H9 (cell line): ENCODE results near the gene GABBR2. TPM values are rescaled to one million over a fixed set of nuclear protein-coding genes. Genes with fewer than 3 reads are reported as not detected.

ENCODE experiments used
- DNase-seq: peaks from one replicate; pipeline ENCODE4 v3.0.0-alpha.2; 2017
- H2AFZ ChIP-seq: one replicate; pipeline ENCODE4 v1.6.1; 2013; ENCODE audit warnings: mild to moderate bottlenecking, low read length, control low read depth, moderate library complexity
- H2AK5ac ChIP-seq: 2 replicates; pipeline ENCODE4 v1.6.1; 2013; ENCODE audit warnings: low read length, control low read depth, mixed read lengths; ENCODE audit not compliant: insufficient read length
- H2BK120ac ChIP-seq: one replicate; pipeline ENCODE4 v1.6.1; 2013; ENCODE audit warnings: low read depth, mild to moderate bottlenecking, low read length, control low read depth, inconsistent platforms; ENCODE audit not compliant: poor library complexity, severe bottlenecking
- H2BK12ac ChIP-seq: 2 replicates; pipeline ENCODE4 v1.6.1; 2013; ENCODE audit warnings: low read length, control low read depth, mixed read lengths, low read depth; ENCODE audit not compliant: insufficient read length
- H2BK15ac ChIP-seq: 2 replicates; pipeline ENCODE4 v1.6.1; 2013; ENCODE audit warnings: low read depth, low read length, control low read depth
- H2BK20ac ChIP-seq: one replicate; pipeline ENCODE4 v1.6.1; 2013; ENCODE audit warnings: low read depth, mild to moderate bottlenecking, low read length, control low read depth, inconsistent platforms; ENCODE audit not compliant: poor library complexity, severe bottlenecking
- H2BK5ac ChIP-seq: 2 replicates; pipeline ENCODE4 v1.6.1; 2013; ENCODE audit warnings: low read length, control low read depth, mixed read lengths; ENCODE audit not compliant: insufficient read length
- H3K14ac ChIP-seq: 2 replicates; pipeline ENCODE4 v1.6.1; 2013; ENCODE audit warnings: low read length, control low read depth; ENCODE audit not compliant: insufficient read depth
- H3K18ac ChIP-seq: 2 replicates; pipeline ENCODE4 v1.6.1; 2013; ENCODE audit warnings: low read depth, mild to moderate bottlenecking, mixed read lengths, low read length, control low read depth; ENCODE audit not compliant: insufficient read length
- H3K23ac ChIP-seq: 2 replicates; pipeline ENCODE4 v1.6.1; 2013; ENCODE audit warnings: low read length, control low read depth, mixed read lengths, low read depth; ENCODE audit not compliant: insufficient read length
- H3K23me2 ChIP-seq: 2 replicates; pipeline ENCODE4 v1.6.1; 2013; ENCODE audit warnings: low read depth, mild to moderate bottlenecking, mixed read lengths, low read length, control low read depth; ENCODE audit not compliant: insufficient read length, poor library complexity, severe bottlenecking
- H3K27ac ChIP-seq: 2 replicates; pipeline ENCODE4 v1.5.1; 2013; ENCODE audit warnings: low read length, control low read depth, mixed read lengths, low read depth; ENCODE audit not compliant: insufficient read length
- H3K27me3 ChIP-seq: 2 replicates; pipeline ENCODE4 v1.6.1; 2013; ENCODE audit warnings: low read length, control low read depth, inconsistent platforms; ENCODE audit not compliant: insufficient read depth
- H3K4ac ChIP-seq: 2 replicates; pipeline ENCODE4 v1.6.1; 2013; ENCODE audit warnings: low read depth, mild to moderate bottlenecking, control low read depth, inconsistent platforms, low read length, moderate library complexity
- H3K4me1 ChIP-seq: 2 replicates; pipeline ENCODE4 v1.6.1; 2013; ENCODE audit warnings: low read length, control low read depth, inconsistent platforms; ENCODE audit not compliant: insufficient read depth
- H3K4me2 ChIP-seq: 2 replicates; pipeline ENCODE4 v1.6.1; 2013; ENCODE audit warnings: low read length, control low read depth, mixed read lengths; ENCODE audit not compliant: insufficient read length, insufficient read depth
- H3K56ac ChIP-seq: 2 replicates; pipeline ENCODE4 v1.6.1; 2013; ENCODE audit warnings: low read depth, mild to moderate bottlenecking, mixed read lengths, low read length, control low read depth; ENCODE audit not compliant: insufficient read length
- H3K79me1 ChIP-seq: 2 replicates; pipeline ENCODE4 v1.6.1; 2013; ENCODE audit warnings: low read depth, mild to moderate bottlenecking, moderate library complexity, low read length, control low read depth, inconsistent platforms; ENCODE audit not compliant: insufficient read depth, poor library complexity, severe bottlenecking
- H3K79me2 ChIP-seq: 2 replicates; pipeline ENCODE4 v1.6.1; 2013; ENCODE audit warnings: low read length, control low read depth, inconsistent platforms; ENCODE audit not compliant: insufficient read depth
- H3K9ac ChIP-seq: 2 replicates; pipeline ENCODE4 v1.6.1; 2013; ENCODE audit warnings: low read length, control low read depth, mixed read lengths; ENCODE audit not compliant: insufficient read length; ENCODE audit errors: extremely low read depth
- H3K9me3 ChIP-seq: one replicate; pipeline ENCODE4 v1.6.1; 2013; ENCODE audit warnings: low read depth, low read length, inconsistent platforms; ENCODE audit not compliant: control insufficient read depth
- H3T11ph ChIP-seq: one replicate; pipeline ENCODE4 v1.6.1; 2013; ENCODE audit warnings: mild to moderate bottlenecking, low read length, control low read depth, inconsistent platforms
- H4K20me1 ChIP-seq: one replicate; pipeline ENCODE4 v1.6.1; 2013; ENCODE audit not compliant: control insufficient read depth, insufficient read length, insufficient read depth
- H4K5ac ChIP-seq: 2 replicates; pipeline ENCODE4 v1.6.1; 2013; ENCODE audit warnings: low read depth, mild to moderate bottlenecking, mixed read lengths, low read length, control low read depth; ENCODE audit not compliant: insufficient read length
- H4K8ac ChIP-seq: replicated peaks from 2 replicates; pipeline ENCODE4 v1.6.1; 2013; ENCODE audit warnings: low read length, control low read depth, mixed read lengths, low read depth; ENCODE audit not compliant: insufficient read length
- H4K91ac ChIP-seq: 2 replicates; pipeline ENCODE4 v1.6.1; 2013; ENCODE audit warnings: low read depth, mild to moderate bottlenecking, moderate library complexity, mixed read lengths, low read length, control low read depth; ENCODE audit not compliant: insufficient read length
- H3K27ac Mint-ChIP-seq, 3 experiments: 2 replicates in 2 of 3; 3 replicates in 1 of 3; pipeline ENCODE4 v1.8.0; 2020 to 2021; ENCODE audit warnings: mixed read lengths in 3 of 3, mild to moderate bottlenecking in 1 of 3, moderate library complexity in 1 of 3
- H3K27me3 Mint-ChIP-seq: 2 replicates; pipeline ENCODE4 v1.8.0; 2021; ENCODE audit warnings: low read depth, mild to moderate bottlenecking, moderate library complexity, mixed read lengths
- H3K36me3 Mint-ChIP-seq, 3 experiments: 2 replicates in 2 of 3; 3 replicates in 1 of 3; pipeline ENCODE4 v1.8.0; 2020 to 2021; ENCODE audit warnings: low read depth in 3 of 3, mixed read lengths in 3 of 3; ENCODE audit not compliant: insufficient read depth in 1 of 3
- H3K4me1 Mint-ChIP-seq, 2 experiments: 2 replicates each; pipeline ENCODE4 v1.8.0; 2020; ENCODE audit warnings: mixed read lengths in 2 of 2
- H3K4me3 Mint-ChIP-seq, 2 experiments: 2 replicates in 1 of 2; 3 replicates in 1 of 2; pipeline ENCODE4 v1.8.0; 2020 to 2021; ENCODE audit warnings: mild to moderate bottlenecking in 2 of 2, mixed read lengths in 2 of 2, moderate library complexity in 1 of 2
- H3K9me3 Mint-ChIP-seq, 2 experiments: 2 replicates in 1 of 2; 3 replicates in 1 of 2; pipeline ENCODE4 v1.8.0; 2020; ENCODE audit warnings: mild to moderate bottlenecking in 2 of 2, mixed read lengths in 2 of 2, moderate library complexity in 1 of 2
- WGBS: extraction: QIAGEN DNeasy Blood & Tissue Kit; methylation state at CpG from one replicate; pipeline ENCODE4 v1.1.7; 2013; ENCODE audit warnings: missing lambda C conversion rate, low lambda C conversion rate, mixed read lengths; ENCODE audit not compliant: insufficient read length; ENCODE audit errors: extremely low coverage; 5-methylcytosine and 5-hydroxymethylcytosine counted together
- total RNA-seq: library from RNA; stranded (reverse); gene quantifications from 2 replicates; pipeline ENCODE4 v1.2.1, GENCODE V29; 2021
- TF ChIP-seq, protein P1 (sequence below): fragments of 200-600 bp; sonication (generic); conservative IDR thresholded peaks from 3 replicates; pipeline ENCODE4 v1.8.0; 2021; ENCODE audit warnings: antibody characterized with exemption, mild to moderate bottlenecking

The GABBR2 gene
- total RNA-seq, 1 experiment from 2014 or later, result 0.66 TPM

DNA sequence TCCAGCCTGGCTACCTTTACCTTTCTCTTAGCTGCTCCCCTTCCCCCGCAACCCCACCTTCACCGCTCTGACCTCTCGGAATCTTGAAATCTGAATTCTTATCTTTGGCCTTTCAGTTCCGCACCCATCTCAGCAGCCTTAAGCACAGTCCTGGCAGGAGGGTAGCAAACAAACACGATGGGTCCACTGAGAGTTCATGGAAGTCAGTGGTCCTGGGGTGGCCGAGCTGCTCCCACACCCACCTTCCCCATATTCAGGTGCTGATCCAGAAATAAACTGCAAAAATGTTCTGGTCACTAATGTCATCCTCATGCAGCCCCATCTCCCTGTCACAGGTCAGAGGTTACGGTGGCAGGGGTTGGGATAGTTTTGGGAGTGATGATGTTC, 393.7 kb downstream of the GABBR2 start:
- Histone ChIP-seq H2AK5ac (no peak overlapping the region), H3K4ac (no peak overlapping the region), H4K5ac (no peak overlapping the region), H2BK120ac (no peak overlapping the region), H3K23ac (no peak overlapping the region), H2BK20ac (no peak overlapping the region), H2BK15ac (no peak overlapping the region), H3K27me3 (no peaks in the 10 kb centered on the region), H3K56ac (no peak overlapping the region), H3K23me2 (no peaks in the 10 kb centered on the region), H4K91ac (no peak overlapping the region), H2BK5ac (no peak overlapping the region), H2AFZ (no peak overlapping the region), H3T11ph (no peak overlapping the region), H2BK12ac (no peak overlapping the region), H3K79me1 (no peaks in the 10 kb centered on the region), H3K4me2 (no peak overlapping the region), H3K9ac (no peak overlapping the region), H3K27ac (no peak overlapping the region), H3K79me2 (no peaks in the 10 kb centered on the region), H4K20me1 (no peaks in the 10 kb centered on the region), H3K9me3 (no peaks in the 10 kb centered on the region), H3K18ac (no peak overlapping the region), H4K8ac (no peak overlapping the region), H3K4me1 (no peaks in the 10 kb centered on the region), H3K14ac (no peak overlapping the region)
- no CpG with 5 or more reads among the region's 7 CpGs for WGBS
- TF ChIP-seq, protein P1, sequence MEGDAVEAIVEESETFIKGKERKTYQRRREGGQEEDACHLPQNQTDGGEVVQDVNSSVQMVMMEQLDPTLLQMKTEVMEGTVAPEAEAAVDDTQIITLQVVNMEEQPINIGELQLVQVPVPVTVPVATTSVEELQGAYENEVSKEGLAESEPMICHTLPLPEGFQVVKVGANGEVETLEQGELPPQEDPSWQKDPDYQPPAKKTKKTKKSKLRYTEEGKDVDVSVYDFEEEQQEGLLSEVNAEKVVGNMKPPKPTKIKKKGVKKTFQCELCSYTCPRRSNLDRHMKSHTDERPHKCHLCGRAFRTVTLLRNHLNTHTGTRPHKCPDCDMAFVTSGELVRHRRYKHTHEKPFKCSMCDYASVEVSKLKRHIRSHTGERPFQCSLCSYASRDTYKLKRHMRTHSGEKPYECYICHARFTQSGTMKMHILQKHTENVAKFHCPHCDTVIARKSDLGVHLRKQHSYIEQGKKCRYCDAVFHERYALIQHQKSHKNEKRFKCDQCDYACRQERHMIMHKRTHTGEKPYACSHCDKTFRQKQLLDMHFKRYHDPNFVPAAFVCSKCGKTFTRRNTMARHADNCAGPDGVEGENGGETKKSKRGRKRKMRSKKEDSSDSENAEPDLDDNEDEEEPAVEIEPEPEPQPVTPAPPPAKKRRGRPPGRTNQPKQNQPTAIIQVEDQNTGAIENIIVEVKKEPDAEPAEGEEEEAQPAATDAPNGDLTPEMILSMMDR, result no peak
- Mint-ChIP-seq H3K4me3 (no peak overlapping the region; a peak in 1 of 5 replicates), H3K36me3 (no peaks in the 10 kb centered on the region), H3K4me1 (peaks cover 12% of the 10 kb centered on the region in 2 experiments), H3K9me3 (no peaks in the 10 kb centered on the region), H3K27ac (no peak overlapping the region), H3K27me3 (no peaks in the 10 kb centered on the region)
- DNase-seq, result no peak
